NCI-H2029 (cell line): Measurements from ENCODE around the gene MALRD1.

Experiments used
- DNase-seq: peaks from one replicate; lab custom pipeline; 2025; lab: John Stamatoyannopoulos, UW

The MALRD1 gene

GRCh38 chr10:19782430-19783089 lies 734.0 kb downstream of the MALRD1 start:
- DNase-seq, result no peak

DNA sequence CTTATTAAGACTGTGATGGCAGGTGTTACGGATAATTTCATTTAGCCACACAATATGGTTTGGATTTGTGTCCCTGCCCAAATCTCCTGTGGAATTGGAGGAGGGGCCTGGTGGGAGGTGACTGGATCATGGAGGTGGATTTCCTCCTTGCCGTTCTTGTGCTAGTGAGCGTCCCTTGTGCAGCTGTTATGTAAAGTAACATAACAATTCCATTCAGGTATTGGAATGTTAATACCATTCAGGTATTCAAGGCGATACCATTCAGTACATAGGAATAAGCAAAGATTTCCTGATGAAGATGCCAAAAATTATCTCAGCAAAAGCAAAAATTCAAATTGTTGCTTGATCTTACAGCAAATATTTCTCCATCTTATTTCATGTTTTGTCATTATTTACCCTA lies 735.1 kb downstream of the MALRD1 start:
- no peak for DNase-seq
